ENCODE measurements around the gene TMEM209.
"Not testable (repeated sequence)": the region's sequence is repeated elsewhere in the genome, so short reads cannot be mapped to it uniquely, and the experiment has no call there.

Gene TMEM209

DNA sequence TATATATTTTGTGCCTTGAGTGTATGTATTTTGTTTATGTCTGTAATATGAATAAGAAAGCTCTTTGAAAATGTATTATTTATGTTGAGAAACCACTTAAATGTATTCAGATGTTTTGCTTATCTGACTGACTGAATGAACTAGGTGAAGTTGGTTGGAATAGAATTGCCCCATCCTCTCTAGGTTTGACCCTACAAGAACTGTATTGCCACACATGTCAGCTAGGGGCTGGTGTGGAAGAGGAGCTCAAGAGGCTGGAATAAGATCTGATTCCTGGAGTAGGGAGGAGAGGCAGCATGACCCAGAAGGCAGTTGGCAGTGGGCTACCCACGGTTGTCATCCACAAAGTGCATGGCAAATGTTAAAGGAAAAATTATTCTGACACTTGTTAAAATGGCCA, 11.5 kb upstream of the TMEM209 start:
- no peak for DNase-seq

DNA sequence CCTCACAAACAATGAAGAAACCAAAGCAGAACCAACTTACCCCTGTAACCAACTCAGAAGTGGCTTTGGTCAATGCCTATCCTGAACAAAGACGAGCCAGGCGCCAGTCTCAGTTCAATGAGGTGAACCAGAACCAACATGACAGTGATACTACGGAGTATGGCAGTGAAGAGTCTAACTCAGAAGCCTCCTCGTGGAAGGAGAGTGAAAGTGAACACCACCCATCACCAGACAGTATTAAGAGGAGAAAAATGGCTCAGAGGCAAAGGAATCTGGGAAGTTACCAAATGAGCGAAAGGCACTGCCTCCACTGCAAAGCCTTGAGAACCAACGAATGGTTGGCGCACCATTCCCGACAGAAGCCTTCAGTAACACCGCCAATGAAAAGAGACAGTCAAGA, 10.8 kb upstream of the TMEM209 start:
- no peak for DNase-seq

DNA sequence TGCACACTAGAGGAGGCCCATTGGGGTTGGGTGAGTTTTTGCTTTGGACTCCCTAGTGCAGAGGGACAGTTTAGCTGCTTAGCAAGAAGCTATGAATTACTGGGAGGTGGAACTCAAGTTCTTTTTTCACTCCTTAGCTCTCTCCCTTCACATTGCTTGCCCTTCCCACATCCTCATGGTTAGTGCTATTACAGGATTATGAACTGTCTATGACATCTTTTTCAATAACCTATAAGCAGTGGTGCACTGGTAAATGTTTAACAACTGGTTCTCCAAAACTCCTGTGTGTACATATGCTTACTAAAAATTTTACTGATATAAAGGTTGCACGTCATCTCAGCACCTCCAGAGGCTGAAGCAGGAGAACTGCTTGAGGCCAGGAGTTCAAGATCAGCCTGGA, 8.6 kb upstream of the TMEM209 start:
- DNase-seq, result no peak

DNA sequence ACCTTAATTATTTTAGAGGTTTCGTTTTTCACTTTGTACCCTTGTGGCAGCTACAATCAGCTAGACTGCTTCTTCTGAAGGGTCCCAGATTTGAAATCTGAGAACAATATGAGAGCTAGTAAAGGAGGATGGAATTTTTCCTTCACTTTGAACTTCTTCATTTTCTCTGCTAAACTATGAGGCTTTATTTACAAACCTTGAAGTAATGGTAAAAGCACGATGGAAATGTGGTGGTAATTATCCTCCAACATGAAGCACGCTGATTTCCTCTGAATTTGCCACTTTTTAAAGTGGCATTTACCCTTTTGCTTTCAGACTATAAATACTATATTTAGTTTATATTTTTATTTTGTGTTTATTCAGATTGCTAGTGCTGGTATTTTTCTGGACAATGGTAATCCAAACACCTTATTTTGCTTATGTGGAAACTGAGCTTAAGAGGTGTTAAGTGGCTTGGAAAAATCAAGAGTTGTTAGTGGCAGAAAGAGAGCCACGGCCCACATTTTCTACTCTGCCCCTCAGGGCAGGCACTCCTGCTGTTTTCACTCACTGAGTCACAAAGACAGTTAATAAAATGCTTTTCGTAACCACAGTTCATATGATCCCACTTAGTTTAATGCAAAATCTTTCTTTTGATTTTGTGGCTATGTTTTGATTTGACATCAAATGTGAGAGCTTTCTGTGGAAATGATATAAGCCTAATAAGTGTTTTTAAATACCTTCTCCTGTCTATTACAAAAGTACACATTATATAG, 5.2 kb upstream of the TMEM209 start:
- no peak for DNase-seq

DNA sequence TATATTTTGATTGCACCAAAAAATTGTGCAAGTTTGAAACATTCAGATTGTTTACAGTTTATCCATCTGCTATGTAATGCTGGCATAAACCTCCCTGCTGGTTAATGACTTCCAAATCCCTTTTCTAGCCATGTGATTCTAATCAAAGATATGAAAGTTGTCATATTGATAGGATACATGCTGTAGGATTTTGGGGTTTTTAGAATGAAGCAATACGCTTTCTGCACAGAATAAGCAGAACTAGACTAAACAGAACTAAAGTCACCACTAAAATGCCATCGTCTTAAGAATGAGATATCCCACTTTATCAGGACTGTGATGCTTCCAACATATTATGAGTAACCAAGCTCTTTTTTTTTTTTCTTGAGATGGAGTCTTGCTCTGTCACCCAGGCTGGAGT, 3.3 kb upstream of the TMEM209 start:
- no peak for DNase-seq

DNA sequence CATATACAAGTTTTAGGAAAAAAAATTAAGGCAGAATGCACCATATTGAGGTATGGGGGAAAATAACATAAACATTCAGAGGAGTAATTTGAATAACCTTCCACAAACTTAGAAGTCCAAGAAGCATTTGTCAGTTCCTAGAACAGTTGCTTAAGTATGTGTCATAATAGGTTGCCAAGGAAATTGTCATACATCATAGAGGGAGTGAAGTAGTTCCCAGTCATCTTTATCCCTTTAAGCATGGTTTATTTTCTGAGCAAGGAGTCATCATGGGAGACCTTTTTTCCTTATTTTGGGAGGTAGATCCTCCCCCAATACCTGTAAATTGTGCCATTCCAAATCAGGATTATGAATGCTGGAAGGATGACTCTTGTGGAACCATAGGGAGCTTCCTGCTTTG, 2.4 kb upstream of the TMEM209 start, which contains the start of gene SSMEM1:
SSMEM1 (plus strand) TSS at position 219 of the 400 bp plus-strand sequence; CDS start at position 270, 51 bp downstream.
- no peak for DNase-seq

DNA sequence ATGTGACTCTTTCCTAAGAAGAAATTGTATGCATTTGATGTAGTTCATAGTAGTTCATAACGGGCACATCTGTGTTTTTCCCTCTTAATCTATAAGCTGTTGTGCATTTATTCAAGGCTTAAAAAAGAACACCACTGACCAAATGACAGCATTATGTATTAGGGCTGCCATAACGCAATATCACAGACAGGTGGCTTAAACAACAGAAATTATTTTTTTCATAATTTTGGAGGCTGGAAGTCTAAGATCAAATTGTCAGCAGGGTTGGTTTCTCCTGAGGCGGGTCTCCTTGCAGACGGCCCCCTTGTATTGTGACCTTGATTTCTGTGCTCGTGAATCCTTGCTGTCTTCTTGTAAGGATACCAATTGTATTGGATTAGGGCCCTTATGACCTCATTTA, 1.8 kb upstream of the TMEM209 start:
- DNase-seq, result no peak

DNA sequence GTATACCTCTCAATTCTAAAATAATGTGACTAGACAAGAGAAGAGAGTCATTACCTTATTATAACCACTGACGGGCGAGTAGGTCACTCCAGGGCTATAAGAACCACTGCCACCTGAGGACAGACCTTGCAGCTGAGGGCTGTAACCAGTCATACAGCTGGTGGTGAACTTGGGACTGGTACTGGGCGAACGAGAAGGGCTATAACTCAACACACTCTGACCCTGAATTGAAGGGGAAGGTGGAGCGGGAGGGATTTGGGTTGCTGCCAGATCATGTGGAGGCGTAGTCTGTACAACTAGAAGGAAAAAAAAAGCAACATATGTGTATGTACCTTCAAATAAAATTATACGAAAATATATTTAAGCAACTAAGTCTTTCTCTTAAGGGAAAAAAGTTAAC, 3.4 kb downstream of the TMEM209 start:
- no peak for DNase-seq

DNA sequence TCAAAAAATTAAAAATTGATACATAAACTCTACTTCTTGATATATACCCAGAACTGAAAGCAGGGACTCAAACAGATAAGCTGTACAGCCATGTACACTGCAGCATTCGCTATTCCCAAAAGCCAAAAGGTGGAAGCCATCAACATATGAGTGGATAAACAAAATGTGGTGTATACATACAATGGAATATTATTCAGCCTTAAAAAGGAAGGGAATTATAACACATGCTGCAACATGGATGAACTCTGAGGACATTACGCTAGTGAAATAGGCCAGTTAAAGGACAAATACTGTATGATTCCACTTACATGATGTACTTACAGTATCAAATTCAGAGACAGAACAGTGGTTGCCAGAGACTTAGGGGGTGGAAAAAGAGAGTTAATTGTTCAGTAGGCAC, 8.1 kb downstream of the TMEM209 start:
- DNase-seq, result no peak

DNA sequence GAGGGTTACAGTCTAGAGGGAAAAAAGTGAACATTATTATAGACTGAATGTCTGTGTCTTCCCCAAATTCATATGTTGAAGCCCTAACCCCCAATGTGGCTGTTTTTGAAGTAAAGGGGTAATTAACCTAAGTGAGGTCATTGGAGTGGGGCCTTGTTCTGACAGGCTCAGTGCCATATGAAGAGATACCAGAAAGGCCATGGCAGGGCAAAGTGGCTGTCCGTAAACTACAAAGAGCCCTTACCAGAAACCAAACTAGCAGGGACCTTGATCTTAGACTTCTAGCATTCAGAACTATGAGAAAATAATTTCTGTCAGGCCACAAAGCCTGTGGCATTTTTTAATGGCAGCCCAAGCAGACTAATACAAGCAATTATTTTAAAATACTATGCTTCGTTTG, 8.7 kb downstream of the TMEM209 start:
- DNase-seq, result no peak

DNA sequence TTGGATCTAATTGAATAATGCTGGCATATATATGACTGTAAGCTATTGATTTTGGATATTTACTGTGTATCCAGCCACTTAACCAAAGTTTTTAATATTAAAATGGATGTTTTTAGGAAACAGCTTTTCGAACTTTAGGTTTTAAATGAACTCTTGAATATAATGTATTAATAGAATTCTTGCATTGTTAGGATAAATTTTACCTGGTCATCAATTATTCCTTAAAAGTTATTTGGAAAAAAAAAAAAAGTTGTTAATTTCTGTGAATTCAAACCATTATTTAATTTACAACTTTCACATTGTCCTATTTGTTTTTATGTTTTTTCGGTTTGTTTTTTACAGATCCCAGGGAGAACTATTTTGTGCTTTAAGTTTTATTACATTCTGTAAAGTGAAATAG, 9.8 kb downstream of the TMEM209 start:
- DNase-seq, result no peak

DNA sequence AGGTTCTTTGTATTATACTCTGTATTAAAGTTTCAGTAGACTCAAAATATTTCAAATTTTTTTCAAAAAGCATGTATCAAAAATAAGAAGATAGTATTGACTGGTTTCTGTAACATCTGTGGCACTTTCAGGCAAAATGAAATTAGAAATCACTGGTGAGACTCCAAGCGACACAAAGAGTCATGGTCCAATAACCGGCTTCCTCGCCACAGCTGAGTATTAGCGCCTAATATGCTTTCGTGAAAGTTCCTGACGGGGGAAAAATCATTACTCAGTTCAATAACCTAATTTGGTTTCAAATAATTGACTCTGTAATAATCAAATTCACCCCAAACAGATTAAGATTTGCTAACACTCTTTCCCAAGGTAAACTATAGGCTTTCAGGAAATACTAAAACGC, 13.4 kb downstream of the TMEM209 start:
- no peak for DNase-seq

DNA sequence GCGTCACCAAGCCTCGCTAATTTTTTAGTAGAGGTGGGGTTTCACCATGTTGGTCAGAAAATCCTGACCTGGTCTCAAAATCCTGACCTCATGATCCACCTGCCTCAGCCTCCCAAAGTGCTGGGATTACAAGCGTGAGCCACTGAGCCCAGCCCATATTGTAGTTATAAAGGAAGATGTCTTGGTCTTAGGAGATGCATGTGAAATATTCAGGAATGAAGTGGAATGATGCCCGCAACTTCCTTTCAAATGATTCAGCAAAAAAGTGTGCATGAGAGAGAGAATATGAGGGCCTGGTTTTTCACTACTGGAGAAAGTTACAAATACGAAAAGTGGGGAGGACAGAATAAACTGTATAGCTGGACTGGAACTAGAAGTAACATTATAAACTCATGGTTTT, 15.9 kb downstream of the TMEM209 start:
- no peak for DNase-seq

DNA sequence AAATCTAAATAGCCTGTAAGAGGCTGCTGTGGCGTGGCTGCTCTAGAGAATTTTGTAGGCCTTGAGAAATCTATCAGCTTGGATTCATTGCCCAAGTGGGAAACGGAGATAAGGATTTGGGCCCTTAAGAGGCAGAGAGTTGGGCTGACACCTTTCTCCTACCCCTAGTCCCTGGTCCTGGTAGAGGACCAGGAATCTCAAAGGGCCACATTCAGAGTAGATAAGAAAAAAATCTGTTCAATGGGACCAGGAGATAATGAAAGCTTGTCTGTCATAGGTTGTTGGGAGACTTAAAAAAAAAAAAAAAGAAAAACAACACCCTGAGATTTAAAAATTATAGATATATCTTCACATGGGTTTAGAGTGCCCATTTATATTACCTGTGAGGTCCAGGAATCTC, 17.8 kb downstream of the TMEM209 start:
- DNase-seq, result no peak

DNA sequence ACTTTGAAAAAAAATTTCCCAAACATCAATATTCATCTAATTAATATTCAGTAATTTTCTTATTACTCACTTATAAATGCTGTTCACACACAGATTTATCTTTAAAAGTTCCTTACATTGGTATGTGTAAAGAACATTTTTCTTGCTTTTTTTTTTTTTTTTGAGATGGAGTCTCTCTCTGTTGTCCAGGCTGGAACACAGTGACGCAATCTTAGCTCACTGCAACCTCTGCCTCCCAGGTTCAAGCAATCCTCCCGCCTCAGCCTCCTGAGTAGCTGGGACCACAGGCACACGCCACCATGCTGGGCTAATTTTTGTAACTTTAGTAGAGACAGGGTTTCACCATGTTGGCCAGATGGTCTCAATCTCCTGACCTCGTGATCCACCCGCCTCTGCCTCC, 20.9 kb downstream of the TMEM209 start:
- not testable (repeated sequence) for DNase-seq

DNA sequence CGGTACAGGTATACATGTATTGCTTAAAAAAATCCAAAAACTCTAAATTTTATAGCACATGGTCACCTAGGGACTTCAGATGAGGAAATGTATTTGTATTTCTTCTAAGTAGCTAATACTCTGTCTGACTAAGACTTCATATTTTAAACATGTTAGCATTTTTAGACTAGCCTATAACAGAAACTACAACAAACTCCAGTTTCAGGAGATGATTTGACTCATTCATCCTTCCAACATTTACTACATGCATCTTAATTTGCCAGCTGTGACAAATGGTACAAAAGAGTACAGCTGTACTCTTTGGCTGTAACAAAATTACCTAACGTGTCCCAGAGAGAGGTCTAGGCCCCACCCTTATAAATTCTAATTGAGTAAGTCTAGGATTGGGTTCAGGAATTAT, 22.2 kb downstream of the TMEM209 start:
- no peak for DNase-seq

DNA sequence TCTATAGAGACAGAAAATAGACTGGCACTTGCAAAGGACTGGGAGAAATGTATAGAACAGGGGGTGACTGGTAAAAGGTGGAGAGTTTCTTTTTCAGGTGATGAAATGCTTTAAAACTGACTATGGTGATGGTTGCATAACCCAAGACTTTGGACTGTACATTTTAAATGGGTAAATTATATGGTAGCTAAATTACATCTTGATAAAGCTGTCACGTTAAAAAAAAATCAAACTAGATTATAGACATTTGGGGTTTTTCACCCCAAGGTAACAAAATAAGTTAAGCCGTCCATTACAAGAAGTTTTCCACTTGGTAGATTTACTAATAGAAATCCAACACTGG, 24.0 kb downstream of the TMEM209 start:
- no peak for DNase-seq

DNA sequence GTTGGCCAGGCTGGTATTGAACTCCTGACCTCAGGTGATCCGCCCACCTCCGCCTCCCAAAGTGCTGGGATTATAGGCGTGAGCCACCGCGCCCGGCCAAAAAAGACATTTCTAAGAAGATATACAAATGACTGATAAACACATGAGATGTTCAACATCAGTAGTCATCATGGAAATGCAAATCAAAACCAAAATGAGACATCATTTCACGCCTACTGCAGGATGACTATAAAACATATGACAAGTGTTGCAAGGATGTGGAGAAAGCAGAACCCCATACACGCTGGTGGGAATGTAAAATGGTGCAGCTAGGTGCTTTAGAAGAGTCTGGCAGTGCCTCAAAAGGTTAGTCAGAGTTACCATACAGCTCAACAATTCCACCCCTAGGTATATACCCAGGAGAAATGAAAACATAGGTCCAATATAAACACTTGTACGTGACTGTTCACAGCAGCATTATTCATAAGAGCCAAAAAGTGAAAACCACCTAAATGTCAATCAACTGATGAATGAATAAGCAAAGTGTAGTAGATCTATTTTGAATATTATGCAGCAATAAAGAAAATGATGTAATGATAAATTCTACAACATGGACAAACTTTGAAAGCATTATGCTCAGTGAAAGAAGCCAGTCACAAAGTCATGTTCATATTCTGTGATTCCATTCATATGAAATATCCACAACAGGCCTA, 24.5 kb downstream of the TMEM209 start:
- DNase-seq, result no peak

DNA sequence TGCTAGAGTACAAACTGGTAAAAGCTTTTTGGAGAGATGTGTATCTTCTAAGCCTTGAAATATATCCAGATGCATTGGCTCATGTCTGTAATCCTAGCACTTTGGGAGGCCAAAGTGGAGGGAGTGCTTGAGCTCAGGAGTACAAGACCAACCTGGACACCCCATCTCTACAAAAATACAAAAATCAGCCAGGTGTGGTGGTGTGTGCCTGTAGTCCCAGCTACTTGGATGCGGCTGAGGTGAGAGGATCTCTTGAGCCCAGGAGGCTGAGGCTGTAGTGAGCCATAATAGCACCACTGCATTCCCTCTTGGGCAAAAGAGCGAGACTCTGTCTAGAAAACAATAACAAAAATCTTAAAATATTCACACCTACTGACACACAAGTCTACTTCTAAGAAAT, 25.6 kb downstream of the TMEM209 start:
- DNase-seq, result no peak

DNA sequence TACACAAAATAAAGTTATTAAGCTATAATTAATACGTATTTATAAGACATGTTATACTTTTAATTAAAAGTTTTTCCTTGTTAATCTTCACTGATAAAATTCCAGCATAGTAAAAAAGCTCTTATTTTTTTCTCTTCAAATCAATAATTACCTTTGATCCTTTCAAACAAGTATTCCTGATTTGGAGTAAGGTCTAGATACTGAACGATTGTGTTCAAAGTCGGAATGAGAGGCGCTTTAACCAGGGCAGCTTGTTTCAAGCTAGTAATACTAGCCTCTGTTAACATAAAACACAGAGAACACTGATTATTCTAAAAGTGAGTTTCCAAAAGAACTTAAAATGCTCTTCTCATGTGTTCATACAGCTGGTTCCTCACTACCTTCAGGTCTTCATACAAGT, 27.0 kb downstream of the TMEM209 start:
- no peak for DNase-seq

DNA sequence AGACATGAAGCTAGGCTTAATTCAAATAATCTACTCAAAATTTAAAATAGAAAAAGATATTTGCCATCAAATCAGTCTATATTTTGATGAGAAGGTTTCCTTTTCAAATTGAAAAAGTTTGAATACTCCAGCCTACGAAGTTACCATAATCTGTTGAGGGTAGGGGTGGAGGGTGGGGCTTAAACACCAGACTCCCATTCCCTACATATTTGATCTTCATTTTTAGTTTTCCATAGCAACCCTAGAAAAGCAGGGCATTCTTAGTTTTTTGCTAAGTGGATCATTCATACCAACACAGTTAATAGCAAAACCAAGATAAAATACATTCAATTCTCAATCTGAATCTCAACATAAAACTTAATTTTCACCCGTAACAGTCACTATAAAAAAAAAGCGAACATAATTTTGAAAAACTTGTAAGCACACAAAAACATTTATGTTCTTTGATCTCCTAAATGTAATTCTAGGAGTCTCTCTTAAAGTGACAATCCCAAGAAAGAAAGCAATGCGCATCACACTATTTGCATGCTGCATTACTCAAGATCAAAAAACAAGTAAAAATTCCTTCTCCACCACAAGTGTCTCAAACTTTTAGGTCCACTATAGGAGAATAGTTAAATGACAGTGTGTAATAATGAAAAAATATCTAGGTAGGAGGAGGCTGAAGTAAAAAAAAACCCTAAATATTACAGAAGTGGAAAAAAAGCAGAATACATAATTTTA, 30.8 kb downstream of the TMEM209 start:
- DNase-seq, result no peak

DNA sequence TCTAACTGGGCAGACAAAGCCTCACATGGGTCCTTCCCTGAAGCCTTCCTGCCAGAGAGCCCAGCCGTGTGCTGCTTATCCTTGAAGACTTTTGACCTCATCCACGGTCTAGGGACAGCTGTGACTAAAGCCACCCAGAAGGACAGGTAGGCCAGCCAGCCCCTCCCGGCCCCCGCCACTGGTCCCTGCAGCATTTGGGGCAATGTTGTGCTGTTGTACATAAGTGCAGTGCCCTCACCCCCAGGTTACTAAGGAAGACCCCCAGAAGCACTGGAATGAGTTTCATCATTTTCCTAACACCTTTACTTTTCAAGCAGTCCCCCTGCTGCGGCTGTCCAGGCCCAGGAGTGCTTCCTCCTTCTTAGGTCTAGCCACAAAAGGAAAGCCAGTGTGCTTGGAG, 43.0 kb downstream of the TMEM209 start:
- no peak for DNase-seq

DNA sequence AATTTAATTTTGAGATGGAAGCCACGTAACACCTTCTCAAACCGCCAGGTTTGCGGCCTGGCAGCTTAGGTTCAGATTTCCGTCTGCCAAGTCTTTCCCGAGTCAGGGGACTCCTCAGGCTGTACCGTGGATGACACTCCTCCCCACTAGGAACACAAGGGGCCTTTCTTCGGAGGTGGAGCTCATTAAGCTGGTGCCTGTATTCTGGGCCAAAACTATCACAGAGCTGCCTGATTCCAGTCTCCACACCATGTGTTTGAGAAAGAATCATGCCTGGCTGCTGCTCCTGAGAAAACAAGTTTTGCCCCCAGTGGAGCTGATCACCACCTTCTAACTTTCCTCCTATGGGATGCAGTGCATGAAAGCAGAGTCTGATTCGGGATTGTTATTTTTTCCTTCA, 44.8 kb downstream of the TMEM209 start:
- DNase-seq, result no peak

DNA sequence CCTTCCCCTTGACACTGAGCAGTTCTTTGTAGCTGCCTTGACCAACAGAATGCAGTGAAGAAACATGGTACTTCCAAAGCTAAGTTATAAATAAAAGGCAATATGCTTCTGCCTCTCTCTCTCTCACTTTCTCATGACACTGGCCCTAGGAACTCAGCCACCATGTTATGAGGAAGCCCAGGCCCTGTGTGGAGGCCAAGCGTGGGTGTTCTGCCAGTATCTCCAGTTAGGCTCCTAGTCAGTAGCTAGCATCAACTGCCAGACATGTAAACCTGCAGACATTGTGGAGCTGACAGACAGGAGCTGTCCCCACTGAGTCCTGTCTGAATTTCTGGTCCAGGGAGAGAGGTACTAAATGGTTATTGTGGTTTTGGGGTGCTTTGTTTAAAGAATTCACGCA, 45.2 kb downstream of the TMEM209 start:
- no peak for DNase-seq
